HepG2 (cell line): ENCODE results near the gene CKS2. TPM values are rescaled to one million over a fixed set of nuclear protein-coding genes. Genes with fewer than 3 reads are reported as not detected.

Experiments used
- E2F2 ChIP-seq: sonication (generic); formaldehyde crosslinking; IDR thresholded peaks from 2 replicates; pipeline ENCODE4 v1.4.0; 2020; ENCODE audit warnings: missing genetic modification reagents, borderline replicate concordance
- MAFG ChIP-seq: sonication (generic); formaldehyde crosslinking; IDR thresholded peaks from 2 replicates; pipeline ENCODE4 v1.5.1; 2020; ENCODE audit warnings: mild to moderate bottlenecking, missing genetic modification reagents
- MATR3 ChIP-seq: sonication (generic); formaldehyde crosslinking; IDR thresholded peaks from 2 replicates; pipeline ENCODE4 v1.4.0; 2020; ENCODE audit warnings: missing genetic modification reagents
- NFAT5 ChIP-seq: sonication (generic); formaldehyde crosslinking; IDR thresholded peaks from 2 replicates; pipeline ENCODE4 v1.4.0; 2020; ENCODE audit warnings: missing genetic modification reagents
- NR1H2 ChIP-seq: sonication (generic); formaldehyde crosslinking; IDR thresholded peaks from 2 replicates; pipeline ENCODE4 v1.8.1; 2022; ENCODE audit warnings: low read depth, missing genetic modification reagents, borderline replicate concordance
- ZBTB21 ChIP-seq: sonication (generic); formaldehyde crosslinking; IDR thresholded peaks from 2 replicates; pipeline ENCODE4 v1.4.0; 2020; ENCODE audit warnings: missing genetic modification reagents
- ZNF142 ChIP-seq: sonication (generic); formaldehyde crosslinking; IDR thresholded peaks from 2 replicates; pipeline ENCODE4 v1.4.0; 2020; ENCODE audit warnings: missing genetic modification reagents
- ZNF205 ChIP-seq: IDR thresholded peaks from 2 replicates; pipeline ENCODE4 v1.6.1; 2018; ENCODE audit warnings: missing biosample characterization, missing genetic modification reagents
- ZNF224 ChIP-seq: sonication (generic); formaldehyde crosslinking; IDR thresholded peaks from 2 replicates; pipeline ENCODE4 v1.5.0; 2020; ENCODE audit warnings: mild to moderate bottlenecking, missing genetic modification reagents
- ZNF317 ChIP-seq: sonication (generic); formaldehyde crosslinking; IDR thresholded peaks from 2 replicates; pipeline ENCODE4 v1.5.0; 2020; ENCODE audit warnings: mild to moderate bottlenecking, missing genetic modification reagents
- ZNF382 ChIP-seq: sonication (generic); formaldehyde crosslinking; IDR thresholded peaks from 2 replicates; pipeline ENCODE4 v1.5.0; 2020; ENCODE audit warnings: missing genetic modification reagents, mild to moderate bottlenecking, borderline replicate concordance
- ZNF431 ChIP-seq: sonication (generic); formaldehyde crosslinking; IDR thresholded peaks from 2 replicates; pipeline ENCODE4 v1.9.0; 2022; ENCODE audit warnings: missing genetic modification reagents, low read depth, mild to moderate bottlenecking, borderline replicate concordance
- ZNF556 ChIP-seq: sonication (generic); formaldehyde crosslinking; IDR thresholded peaks from 2 replicates; pipeline ENCODE4 v1.4.0; 2020; ENCODE audit warnings: mild to moderate bottlenecking, missing genetic modification reagents, borderline replicate concordance
- ZNF557 ChIP-seq: sonication (generic); formaldehyde crosslinking; IDR thresholded peaks from 2 replicates; pipeline ENCODE4 v1.4.0; 2020; ENCODE audit warnings: missing genetic modification reagents
- ZNF720 ChIP-seq: sonication (generic); formaldehyde crosslinking; IDR thresholded peaks from 2 replicates; pipeline ENCODE4 v1.4.0; 2020; ENCODE audit warnings: missing genetic modification reagents
- ZNF782 ChIP-seq: sonication (generic); formaldehyde crosslinking; IDR thresholded peaks from 2 replicates; pipeline ENCODE4 v1.4.0; 2020; ENCODE audit warnings: missing genetic modification reagents, mild to moderate bottlenecking, borderline replicate concordance
- polyA plus RNA-seq, 8 experiments: library from polyadenylated mRNA; depleted of rRNA in 3 of 8; stranded (reverse) in 7 of 8; unstranded in 1 of 8; fragments of >200 nt; fragmentation: Illumina TruSeq in 4 of 8; extraction: Trizol in 4 of 8; gene quantifications; 2 replicates each; pipeline versions ENCODE4 v1.2.1 to v1.2.3, GENCODE V29; 2011 to 2016; ENCODE audit warnings: low read depth in 4 of 8, missing spikeins in 1 of 8, mixed read lengths in 1 of 8; ENCODE audit not compliant: insufficient read depth in 1 of 8
- total RNA-seq, 5 experiments: library from RNA; depleted of rRNA; stranded (reverse); fragments of >200 nt; fragmentation: Illumina TruSeq; extraction: Trizol; gene quantifications; 2 replicates each; pipeline ENCODE4 v1.2.3, GENCODE V29; 2016; ENCODE audit warnings: low read depth in 1 of 5

CKS2 gene
- total and polyA plus RNA-seq, 2 of the 13 experiments (the other 11 are each of a cell fraction or from before 2014, with no cell fraction given) = 251 to 317 TPM

- TF ChIP-seq ZNF142 (CRISPR knock-in tag) (peak; percentile 86), NR1H2 (CRISPR knock-in tag) (peak; percentile 68; the same call in 1 of the 2 replicates), ZNF382 (CRISPR knock-in tag) (no peak), ZNF431 (peak; percentile 54; the same call in 1 of the 2 replicates), NFAT5 (peak; percentile 74), MATR3 (CRISPR knock-in tag) (peak; percentile 81; the same call in 1 of the 2 replicates), ZBTB21 (CRISPR knock-in tag) (peak; percentile 93), ZNF556 (peak; percentile 27), ZNF720 (CRISPR knock-in tag) (no peak), MAFG (CRISPR knock-in tag) (no peak), E2F2 (no peak; the same call in 1 of the 2 replicates), ZNF782 (CRISPR knock-in tag) (0 out of 2 replicates have a peak, but pooled peaks have one; percentile 40), ZNF205 (CRISPR knock-in tag) (no peak; the same call in 1 of the 2 replicates), ZNF224 (CRISPR knock-in tag) (peak; percentile 88; the same call in 1 of the 2 replicates), ZNF557 (CRISPR knock-in tag) (no peak; the same call in 1 of the 2 replicates), ZNF317 (CRISPR knock-in tag) (0 out of 2 replicates have a peak, but pooled peaks have one; percentile 55)
Measured at GRCh38 chr9:89318123-89319014, 7.4 kb downstream of the CKS2 start, which contains the start of gene SECISBP2 (continued).
